SK-MEL-5 (cell line): ENCODE data around the gene ITFG1. TPM values are rescaled to one million over a fixed set of nuclear protein-coding genes. Genes with fewer than 3 reads are reported as not detected.

Experiments
- DNase-seq: peaks from one replicate; pipeline ENCODE4 v3.0.0-alpha.2; 2016; ENCODE audit warnings: low read depth, low spot score
- in situ Hi-C: cut with HindIII; loops from 2 replicates; pipeline ENCODE4 v1.10.0; 2016; ENCODE audit warnings: low sequenced_read_pairs, high pct_unique_total_duplicates, low pct_unique_long_range_greater_than_20kb
- total RNA-seq: library from RNA; depleted of rRNA; stranded (reverse); fragments of >200 nt; shearing (Covaris generic); gene quantifications from 2 replicates; pipeline ENCODE4 v1.2.3, GENCODE V29; 2014

Gene ITFG1
- total RNA-seq, 1 experiment from 2014 or later: 110 TPM

DNA sequence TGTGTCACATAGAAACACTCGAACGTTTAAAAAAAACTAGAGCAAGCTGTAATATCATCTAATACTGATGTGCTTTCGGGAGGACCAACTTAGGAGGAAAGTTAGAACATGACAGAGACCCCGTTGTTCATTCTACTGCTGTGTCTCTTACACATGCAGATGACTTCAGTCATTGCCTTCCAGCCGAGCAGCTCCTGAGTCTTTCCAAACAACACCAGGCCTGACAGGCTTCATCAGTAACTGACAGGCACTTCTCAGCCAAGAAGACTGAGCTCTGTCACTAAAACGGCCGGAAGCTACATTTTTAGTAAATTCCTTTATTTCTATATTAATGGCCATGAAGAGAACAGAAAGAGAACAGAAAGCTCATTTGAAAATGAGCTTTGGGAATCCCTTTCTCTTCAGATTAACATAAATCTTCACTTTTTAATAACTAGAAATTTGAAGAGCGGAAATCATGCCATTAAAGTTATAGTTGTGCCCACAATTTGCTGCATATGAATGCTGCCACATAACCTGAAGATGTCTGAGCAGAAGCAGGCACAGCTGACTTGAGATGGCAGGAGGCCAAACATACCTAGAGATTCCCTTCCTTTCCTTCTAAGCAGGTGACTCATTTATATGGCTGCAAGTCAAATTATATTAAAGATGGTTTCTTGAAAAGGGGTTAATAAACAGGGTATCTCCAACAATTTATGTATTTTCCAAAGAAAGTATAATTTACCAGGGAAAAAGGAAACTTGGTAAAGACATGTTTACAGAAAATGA, 148.9 kb downstream of the ITFG1 start:
- in situ Hi-C loops: no loop called here
- no peak for DNase-seq

DNA sequence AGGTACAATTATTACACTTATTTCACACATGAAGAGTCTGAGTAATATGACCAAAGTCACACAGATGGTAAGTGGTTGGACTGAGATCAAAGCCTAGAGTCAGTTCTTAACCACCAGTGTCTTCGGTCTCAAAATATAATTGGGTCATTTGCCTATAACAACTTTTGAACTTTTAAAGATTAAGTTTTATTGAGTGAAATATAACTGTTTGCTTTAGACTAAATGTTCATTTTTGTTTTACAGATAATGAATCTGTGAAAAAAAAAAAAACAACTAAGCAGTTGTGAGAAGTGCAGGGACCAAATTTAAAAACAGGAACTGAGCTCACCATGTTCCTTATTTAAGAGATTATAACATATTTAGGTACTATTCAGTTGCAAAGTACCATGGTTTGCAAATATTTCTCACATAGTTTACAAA, 150.1 kb downstream of the ITFG1 start:
- no peak for DNase-seq
- in situ Hi-C loops: no loop called here

DNA sequence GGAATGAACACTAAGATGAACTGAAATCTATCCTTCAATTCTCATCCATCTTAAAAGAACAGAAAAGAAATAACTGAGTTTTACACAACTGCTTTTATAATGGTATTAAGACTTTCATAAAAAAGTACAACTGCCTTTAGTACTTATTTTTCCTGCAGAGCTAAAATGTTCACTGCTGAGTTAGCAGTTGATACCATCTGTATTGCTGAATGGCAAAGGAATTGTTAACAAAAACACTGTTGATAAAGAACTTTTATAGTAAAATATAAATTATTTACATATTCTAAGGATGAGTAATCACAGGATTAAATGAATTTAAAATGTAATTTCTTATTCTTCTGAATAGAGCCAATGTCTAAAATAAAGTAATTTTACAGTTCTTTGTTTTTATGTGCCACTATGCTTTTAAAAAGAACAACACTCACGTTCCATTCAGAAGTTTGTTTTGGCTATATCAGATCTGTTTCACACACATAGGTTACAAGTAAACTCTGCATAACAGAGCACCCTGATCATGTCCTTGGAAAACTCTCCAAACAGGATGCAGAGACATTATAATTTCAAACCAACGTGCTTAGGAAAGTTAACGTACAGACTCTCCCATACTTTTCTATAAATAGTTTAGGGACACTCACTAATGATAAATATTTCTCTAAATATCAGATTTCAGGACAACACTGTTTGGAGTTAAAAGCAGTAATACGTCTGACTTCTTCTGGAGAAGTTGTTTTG, 151.1 kb downstream of the ITFG1 start:
- in situ Hi-C loops: no loop called here
- DNase-seq: no peak

DNA sequence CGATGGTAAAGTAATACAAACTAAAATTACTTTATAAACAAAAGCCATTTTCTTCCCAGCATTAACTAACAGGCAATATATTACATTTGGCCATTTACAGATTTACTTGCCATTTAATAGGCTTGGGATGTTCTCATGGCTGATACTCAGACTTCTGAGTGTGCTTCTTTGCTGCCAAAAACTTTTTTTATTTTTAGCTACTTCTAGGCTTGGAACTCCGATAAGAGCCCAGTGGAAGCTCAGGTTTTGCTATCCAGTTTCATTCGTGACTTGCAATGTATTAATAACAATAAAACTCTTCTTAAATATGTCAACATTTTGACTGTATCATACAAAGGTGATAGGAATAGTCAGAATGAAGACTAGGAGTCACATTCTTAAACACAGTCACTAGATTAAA, 152.3 kb downstream of the ITFG1 start:
- in situ Hi-C loops: no loop called here

DNA sequence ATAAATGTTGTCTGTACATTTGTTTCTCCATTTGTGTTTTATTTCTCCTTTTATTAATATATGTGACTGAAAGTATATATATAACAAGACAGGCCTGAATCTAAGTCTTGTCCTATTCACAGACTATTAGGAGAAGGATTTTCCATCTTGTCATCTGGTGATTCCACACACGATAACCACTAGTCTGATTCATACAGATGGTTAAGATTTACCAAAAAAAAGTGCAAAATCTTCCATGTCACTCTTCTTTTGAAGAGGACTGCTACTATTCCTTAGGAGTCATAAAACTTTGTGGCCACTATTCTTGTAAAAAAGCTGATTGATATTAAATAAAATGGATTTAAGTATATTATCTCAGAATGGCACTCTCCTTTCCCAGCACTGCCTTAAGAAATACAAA, 156.3 kb downstream of the ITFG1 start:
- DNase-seq: no peak
- in situ Hi-C loops: no loop called here

More for the DNA sequence above, 152.3 kb downstream of the ITFG1 start:
- DNase-seq: no peak

DNA sequence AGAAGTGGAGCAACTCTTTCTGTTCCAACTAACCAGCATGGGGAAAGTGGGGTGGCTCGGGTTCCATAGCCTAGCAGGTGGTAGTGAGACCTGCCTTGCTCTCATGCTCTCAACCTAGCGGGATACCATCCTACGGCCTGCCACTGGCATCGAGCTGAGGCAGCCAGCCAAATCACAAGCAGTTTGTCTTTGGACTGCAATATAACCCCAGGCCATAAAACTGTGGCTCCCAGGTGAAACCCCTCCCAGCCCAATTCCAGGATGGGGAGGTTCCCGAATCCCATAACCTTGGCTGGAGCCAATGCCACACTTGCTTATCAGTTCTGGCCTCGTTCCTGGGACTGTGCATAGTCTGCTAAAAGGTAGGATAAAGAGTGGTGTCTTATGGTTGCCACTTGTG, 161.3 kb downstream of the ITFG1 start:
- in situ Hi-C loops: no loop called here
- no peak for DNase-seq

DNA sequence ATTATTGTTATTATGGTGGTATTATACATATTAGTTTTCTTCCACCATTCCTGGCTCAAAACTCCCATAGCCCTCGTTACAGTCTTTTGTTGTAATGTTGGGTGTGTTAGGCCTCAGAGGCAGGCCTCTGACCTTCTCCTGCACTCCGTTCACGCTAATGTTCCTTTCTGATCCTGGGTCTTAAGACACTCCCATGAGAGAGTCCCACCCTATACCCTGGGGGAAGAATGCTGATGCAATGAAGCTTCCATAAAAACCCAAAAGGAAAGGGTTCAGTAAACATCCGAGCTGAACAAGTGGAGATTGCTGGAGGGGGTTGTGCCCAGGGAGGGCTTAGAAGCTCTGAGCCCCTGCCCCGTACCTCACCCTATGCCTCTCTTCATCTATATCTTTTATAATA, 175.9 kb downstream of the ITFG1 start:
- no peak for DNase-seq
- in situ Hi-C loops: no loop called here

DNA sequence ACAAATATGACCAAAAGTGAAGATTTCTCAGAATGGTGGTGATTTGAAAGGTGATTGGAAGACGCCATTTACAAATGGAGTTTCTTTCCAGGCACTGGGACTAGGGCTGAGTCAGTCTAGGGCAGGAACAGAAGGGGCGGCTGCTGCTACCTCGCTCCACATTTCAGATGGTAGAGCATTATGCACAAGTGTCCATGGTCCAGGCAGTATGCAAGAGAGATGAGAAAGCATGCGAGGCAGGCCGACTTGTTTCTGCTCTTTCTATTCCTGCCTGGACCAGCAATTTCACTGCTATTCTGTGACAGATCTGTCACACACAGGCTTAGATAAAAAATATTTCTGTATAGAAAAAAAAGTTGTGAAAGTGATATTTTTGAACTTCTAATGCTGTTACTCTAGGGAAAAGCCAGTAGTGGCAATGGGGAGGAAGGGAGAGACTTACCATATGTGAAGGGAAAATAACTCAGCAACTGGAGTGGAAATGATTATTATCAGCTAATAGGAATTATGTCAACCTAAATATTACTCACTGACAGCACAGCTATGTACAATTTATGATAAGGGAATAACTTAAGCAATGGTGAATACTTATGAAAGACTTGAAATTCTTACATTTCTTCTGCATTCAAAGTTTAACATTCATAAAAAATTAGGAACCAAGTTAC, 182.4 kb downstream of the ITFG1 start:
- no peak for DNase-seq
- in situ Hi-C loops: no loop called here

DNA sequence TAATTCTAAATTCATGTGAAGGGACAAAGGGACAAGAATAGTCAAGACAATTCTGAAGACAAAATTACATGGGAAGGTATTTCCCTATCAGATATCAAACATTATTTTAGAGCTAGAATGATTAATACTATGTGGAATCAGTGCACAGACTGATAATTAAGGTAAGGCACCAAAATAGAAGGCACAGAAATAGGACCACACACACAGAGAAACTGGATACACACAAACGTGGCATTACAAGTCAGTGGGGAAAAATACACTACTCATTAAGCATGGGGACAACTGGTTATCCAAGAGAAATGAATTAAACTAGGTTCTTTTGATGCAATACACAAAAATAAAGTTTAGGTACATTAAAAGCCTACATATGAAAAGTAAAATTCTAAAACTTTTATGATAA, 184.3 kb downstream of the ITFG1 start:
- no peak for DNase-seq
- in situ Hi-C loops: no loop called here

DNA sequence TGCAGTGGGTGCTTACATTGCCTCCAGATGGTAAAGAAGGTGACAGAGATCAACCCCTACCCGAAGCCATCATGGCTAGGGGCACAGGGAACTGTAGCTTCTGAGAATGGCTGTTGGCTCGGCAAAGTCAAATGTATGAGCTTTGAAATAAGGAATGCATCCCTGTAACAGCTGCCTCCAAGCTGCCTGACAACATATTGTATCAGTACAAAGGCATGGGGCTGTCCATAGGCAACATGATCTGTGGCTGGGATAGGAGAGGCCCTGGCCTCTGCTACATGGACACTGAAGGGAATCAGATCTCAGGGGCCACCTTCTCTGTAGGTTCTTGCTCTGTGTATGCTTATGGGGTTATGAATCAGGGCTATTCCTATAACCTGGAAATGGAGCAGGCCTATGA, 197.9 kb downstream of the ITFG1 start:
- DNase-seq: no peak
- in situ Hi-C loops: no loop called here

DNA sequence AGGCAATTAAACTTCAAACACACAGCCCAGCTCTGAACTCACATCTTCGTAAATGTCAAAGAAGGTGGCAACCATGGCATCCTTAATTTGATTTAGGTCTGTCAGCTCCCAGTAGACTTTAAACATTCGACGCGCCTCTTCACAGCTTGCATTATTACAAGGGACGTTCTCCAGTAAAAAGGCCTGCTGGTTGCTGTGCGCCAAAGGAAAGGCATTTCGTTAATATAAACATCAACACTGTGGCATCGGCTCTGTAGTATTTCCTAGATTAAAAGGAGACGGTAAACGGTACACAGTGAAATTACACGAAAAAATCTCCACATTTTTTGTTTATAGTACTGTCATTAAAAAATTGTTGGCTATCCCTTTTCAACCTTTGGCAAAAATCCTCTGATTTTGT, 200.4 kb downstream of the ITFG1 start:
- in situ Hi-C loops: no loop called here
- no peak for DNase-seq

DNA sequence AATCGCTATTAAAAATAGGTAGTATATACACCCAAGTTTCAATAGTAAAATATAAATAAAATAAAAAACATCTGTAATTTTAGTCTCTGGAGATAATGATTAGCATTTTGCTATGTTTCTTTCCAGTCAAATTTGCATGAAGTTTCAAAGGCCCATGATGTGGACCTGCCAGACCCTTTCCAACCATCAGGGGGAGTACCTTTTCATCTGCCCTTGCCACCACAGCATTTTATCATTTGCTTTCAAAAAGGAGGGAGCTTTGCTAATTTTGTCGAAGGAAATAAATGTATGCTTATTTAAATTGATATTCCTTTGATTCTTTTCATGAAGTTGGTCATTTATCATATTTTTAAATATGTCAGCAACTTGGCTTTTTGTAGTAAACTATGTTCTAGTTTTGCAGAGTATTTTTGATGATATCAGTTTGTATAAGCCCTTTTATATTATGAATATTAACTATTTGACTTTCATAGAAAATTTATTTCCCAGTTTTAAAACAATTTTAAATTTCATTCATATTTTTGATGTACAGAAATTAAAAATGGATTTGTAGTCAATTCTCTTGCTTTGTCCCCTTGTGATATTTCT, 201.9 kb downstream of the ITFG1 start:
- peak; percentile 54 for DNase-seq

DNA sequence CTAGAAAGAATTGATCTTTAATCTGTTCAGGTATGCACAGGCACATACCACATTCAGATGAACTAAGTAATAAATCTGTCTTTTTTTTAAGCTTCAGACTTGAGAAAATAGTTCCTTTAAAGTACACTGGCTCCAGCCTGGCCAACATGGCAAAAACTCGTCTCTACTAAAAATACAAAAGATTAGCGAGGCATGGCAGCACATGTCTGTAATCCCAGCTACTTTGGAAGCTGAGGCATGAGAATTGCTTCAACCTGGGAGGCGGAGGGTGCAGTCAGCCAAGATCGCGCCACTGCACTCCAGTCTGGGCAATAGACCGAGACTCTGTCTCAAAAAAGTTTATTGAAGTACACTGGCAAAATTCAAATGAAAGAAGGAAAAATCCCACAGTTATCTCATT, 206.1 kb downstream of the ITFG1 start:
- DNase-seq: no peak
- in situ Hi-C loops: no loop called here

More for the DNA sequence above, 201.9 kb downstream of the ITFG1 start:
- in situ Hi-C loops: no loop called here

DNA sequence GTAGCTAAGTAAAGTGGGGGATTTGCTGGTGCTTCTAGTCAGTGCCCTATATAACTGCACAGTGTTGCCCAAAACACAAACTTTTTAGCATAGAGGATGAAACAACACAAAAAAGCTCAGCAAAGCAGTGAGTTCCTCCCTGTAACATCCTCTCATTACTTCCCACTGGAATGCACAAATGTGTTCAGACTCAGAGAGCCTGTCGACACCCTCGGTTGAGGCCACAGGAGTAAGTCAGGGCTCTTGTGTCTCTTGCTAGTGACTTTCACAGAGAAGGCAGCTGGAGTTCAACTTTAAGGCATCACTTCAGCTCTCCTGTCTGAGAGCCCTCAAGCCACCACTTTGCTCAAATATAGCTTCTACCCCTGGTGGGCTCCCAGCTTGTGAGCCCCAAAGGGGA, 209.9 kb downstream of the ITFG1 start:
- no peak for DNase-seq
- in situ Hi-C loops: no loop called here

DNA sequence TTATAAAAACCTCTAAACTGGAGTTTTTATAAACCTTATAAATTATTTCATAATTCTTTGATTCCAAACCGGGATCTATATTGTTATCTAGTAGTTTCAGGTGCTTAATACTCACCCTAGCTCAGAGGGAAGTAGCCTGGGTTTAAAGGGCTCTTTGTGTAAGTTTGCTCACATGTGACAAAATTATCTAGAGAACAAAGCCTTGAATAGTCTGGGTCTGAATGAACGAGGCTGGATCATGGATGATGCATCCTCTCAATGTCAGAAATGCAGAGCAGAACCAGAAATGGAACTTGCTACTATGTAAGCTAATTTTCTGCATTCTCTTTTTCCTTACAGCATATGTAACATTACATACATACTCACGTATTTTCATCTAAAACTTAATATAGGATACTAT, 213.2 kb downstream of the ITFG1 start:
- peak; percentile 79 for DNase-seq
- in situ Hi-C loops: no loop called here

DNA sequence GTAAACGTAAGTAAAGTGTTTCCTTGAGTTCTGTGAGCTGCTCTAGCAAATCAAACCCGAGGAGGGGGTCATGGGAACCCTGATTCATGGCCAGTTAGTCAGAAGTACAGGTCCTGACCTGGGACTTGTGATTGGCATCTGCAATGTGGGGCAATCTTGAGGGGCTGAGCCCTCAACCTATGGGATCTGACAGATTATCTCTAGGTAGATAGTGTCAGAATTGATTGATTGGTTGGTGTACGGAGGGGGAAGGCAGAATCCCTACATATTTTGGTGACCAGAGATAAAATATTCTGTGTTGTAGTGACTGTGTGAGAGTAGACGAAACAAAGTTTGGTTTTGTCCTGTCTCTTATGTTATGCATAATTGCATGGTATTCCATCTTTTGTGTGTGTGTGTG, 216.7 kb downstream of the ITFG1 start:
- in situ Hi-C loops: no loop called here
- no peak for DNase-seq

DNA sequence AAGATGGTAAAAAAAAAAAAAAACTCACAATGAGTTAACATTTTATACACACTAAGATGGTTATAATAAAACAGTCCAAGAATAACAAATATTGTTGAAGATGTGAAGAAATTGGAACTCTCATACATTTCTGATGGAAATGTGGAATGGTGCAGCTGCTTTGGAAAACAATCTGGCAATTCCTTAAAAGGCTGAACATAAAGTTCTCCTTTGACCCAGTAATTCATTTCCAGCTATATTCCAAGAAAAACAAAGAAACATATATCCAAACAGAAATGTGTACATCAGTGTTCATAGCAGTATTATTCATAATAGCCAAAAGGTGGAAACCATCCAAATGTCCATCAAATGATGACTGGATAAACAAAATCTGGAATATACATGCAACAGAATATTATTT, 219.8 kb downstream of the ITFG1 start:
- no peak for DNase-seq
- in situ Hi-C loops: no loop called here

DNA sequence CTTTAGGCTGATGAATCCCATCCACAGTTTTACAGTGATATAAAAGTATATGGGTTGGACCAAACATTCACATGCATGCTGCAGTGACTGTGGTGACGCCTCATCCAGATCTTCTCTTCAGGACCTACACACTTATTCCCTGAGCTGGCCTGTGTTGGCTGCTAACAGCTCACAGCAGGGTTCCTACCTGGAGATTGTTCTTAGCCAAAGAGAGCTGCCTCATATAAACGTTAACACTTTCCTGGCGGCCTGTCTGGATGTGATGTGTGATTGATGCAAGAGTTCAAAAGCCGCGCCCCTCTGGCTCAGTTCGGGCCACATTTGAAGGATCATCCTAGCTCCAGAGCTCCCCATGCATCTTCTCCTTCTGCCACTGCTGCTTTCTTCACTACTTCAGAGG, 224.1 kb downstream of the ITFG1 start:
- no peak for DNase-seq
- in situ Hi-C loops: no loop called here
